Measurements from ENCODE around the gene PCNT. TPM values are rescaled to one million over a fixed set of nuclear protein-coding genes. Genes with fewer than 3 reads are reported as not detected.

PCNT gene
- total and polyA plus RNA-seq, 10 of the 15 experiments (the other 5 are each of a cell fraction or from before 2014, with no cell fraction given) = 2.9 to 39.6 (median 20.5) TPM

DNA sequence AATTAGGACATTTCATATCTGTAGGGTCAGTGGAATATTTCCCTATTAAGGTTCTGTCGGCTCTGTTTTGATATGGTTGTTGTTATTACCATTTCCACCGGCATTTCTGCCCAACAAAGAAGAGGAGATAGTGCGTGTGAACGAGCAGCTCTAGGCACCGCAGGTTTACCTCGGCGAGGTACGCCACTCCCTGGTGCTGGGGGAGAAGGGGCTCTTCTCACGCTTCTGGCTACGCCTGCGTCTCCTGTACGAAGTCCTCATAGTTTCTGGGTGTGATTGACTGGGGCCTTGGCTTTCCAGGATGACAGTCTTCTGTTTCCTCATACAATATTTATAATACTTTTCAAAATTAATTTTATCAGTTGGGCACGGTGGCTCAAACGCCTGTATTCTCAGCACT lies 80.3 kb downstream of the PCNT start:
- SMC1A ChIA-PET (ENCODE audit: uncharacterized antibody, unreplicated experiment) = no interaction called here
- CTCF ChIA-PET = no interaction called here
- in situ Hi-C loops (cut with MboI) = no loop called here
- no peak for FAIRE-seq
- H3K4me1 ChIP-seq (ENCODE audit: control insufficient read depth, insufficient read depth, low read length) = no peaks in the 10 kb centered on the region
- WGBS (ENCODE audit: insufficient coverage, insufficient replicate concordance, low lambda C conversion rate, missing lambda C conversion rate) = over 99% methylated on average over 14 of the region's 14 CpGs
- H3K9ac ChIP-seq (ENCODE audit: control insufficient read depth, insufficient read depth, low read length) = no peak overlapping the region
- DNase-seq (ENCODE audit: low read depth, low spot score) = no peak
- no peaks in the 10 kb centered on the region for H3K27me3 ChIP-seq (replicated peaks in 1 of 2; ENCODE audit: control insufficient read depth in 2 of 2, insufficient read depth in 2 of 2, low read length in 1 of 2)
- no peak overlapping the region for H3K4me2 ChIP-seq (ENCODE audit: control insufficient read depth, insufficient read depth)
- BruUV-seq (replicated peaks) = no TSS peak
- no peak for TF ChIP-seq HDAC2 (IDR thresholded peaks at IDR 0.05)
- TF ChIP-seq BHLHE40 (IDR thresholded peaks at IDR 0.05; ENCODE audit: borderline replicate concordance in 1 of 2, low read depth in 2 of 2, low read length in 1 of 2) = no peak
- no peak for TF ChIP-seq TCF3 (IDR thresholded peaks at IDR 0.05; ENCODE audit: borderline replicate concordance, insufficient read depth, low read depth, low read length)
- no peak for TF ChIP-seq ZNF384 (IDR thresholded peaks at IDR 0.05; ENCODE audit: borderline replicate concordance, low read depth, low read length)
- no peak for TF ChIP-seq RB1 (IDR thresholded peaks at IDR 0.05; ENCODE audit: borderline replicate concordance)
- TF ChIP-seq SMAD1 (IDR thresholded peaks at IDR 0.05; ENCODE audit: low read depth, partially characterized antibody) = no peak
- no peaks in the 10 kb centered on the region; the same call in 2 of the 3 replicates for H3K9me3 ChIP-seq (replicated peaks; ENCODE audit: control insufficient read depth, insufficient read depth, low read length)
- POLR2A ChIA-PET = no interaction called here
- intact Hi-C loops (cut with micrococcal nuclease; ENCODE audit: unreplicated experiment) = no loop called here
- no peak for ATAC-seq
- H3K36me3 ChIP-seq (ENCODE audit: control insufficient read depth in 2 of 2, insufficient read depth in 2 of 2, low read length in 1 of 2) = peaks cover 11 to 22% of the 10 kb centered on the region in 2 experiments; a peak in 3 of 4 replicates
- H4K20me1 ChIP-seq (ENCODE audit: control insufficient read depth, insufficient read depth) = no peaks in the 10 kb centered on the region
- H2AFZ ChIP-seq (ENCODE audit: control insufficient read depth, low read depth, low read length) = no peak overlapping the region
- H3K79me2 ChIP-seq (ENCODE audit: control insufficient read depth, insufficient read depth, low read length) = no peaks in the 10 kb centered on the region
- RAD21 ChIA-PET (ENCODE audit: unreplicated experiment) = no interaction called here
- no peak overlapping the region for H3K4me3 ChIP-seq
- no peak overlapping the region for H3K27ac ChIP-seq (ENCODE audit: control insufficient read depth, insufficient read depth)

DNA sequence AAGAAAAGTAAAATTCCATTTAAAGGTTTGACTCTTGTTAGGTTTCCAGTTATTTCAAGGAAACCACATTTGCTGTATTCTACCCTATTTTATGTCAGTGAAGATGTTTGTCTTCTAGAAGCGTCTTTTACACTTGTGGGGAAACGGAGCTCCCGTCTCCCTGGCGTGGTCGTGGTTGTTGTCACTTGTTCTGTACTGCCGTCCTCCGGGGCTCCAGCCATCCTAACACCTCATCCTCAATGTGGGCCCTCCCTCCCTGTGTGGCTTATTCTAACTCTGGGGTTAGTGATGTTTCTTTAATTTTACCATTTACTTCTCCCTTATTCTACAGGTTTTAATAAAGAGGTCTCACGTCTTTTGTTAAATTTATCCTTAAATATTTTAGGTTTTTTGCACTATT lies 82.0 kb downstream of the PCNT start:
- no peaks in the 10 kb centered on the region for H3K4me1 ChIP-seq (ENCODE audit: control insufficient read depth, insufficient read depth, low read length)
- ChIA-PET SMC1A (ENCODE audit: uncharacterized antibody, unreplicated experiment) (no interaction called here), RAD21 (ENCODE audit: unreplicated experiment) (no interaction called here), POLR2A (no interaction called here), CTCF (no interaction called here)
- no peaks in the 10 kb centered on the region for H4K20me1 ChIP-seq (ENCODE audit: control insufficient read depth, insufficient read depth)
- H3K27me3 ChIP-seq (replicated peaks in 1 of 2; ENCODE audit: control insufficient read depth in 2 of 2, insufficient read depth in 2 of 2, low read length in 1 of 2) = no peaks in the 10 kb centered on the region
- H3K27ac ChIP-seq (ENCODE audit: control insufficient read depth, insufficient read depth) = no peak overlapping the region
- no peak for ATAC-seq
- H3K9me3 ChIP-seq (replicated peaks; ENCODE audit: control insufficient read depth, insufficient read depth, low read length) = no peaks in the 10 kb centered on the region; the same call in 2 of the 3 replicates
- FAIRE-seq = no peak
- H3K4me2 ChIP-seq (ENCODE audit: control insufficient read depth, insufficient read depth) = no peak overlapping the region
- TF ChIP-seq, protein P1, sequence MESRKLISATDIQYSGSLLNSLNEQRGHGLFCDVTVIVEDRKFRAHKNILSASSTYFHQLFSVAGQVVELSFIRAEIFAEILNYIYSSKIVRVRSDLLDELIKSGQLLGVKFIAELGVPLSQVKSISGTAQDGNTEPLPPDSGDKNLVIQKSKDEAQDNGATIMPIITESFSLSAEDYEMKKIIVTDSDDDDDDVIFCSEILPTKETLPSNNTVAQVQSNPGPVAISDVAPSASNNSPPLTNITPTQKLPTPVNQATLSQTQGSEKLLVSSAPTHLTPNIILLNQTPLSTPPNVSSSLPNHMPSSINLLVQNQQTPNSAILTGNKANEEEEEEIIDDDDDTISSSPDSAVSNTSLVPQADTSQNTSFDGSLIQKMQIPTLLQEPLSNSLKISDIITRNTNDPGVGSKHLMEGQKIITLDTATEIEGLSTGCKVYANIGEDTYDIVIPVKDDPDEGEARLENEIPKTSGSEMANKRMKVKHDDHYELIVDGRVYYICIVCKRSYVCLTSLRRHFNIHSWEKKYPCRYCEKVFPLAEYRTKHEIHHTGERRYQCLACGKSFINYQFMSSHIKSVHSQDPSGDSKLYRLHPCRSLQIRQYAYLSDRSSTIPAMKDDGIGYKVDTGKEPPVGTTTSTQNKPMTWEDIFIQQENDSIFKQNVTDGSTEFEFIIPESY (IDR thresholded peaks at IDR 0.05) = no peak
- TF ChIP-seq STAT3 (IDR thresholded peaks at IDR 0.05; ENCODE audit: low read depth, low read length) = no peak
- TF ChIP-seq ESRRA (IDR thresholded peaks at IDR 0.05; ENCODE audit: low read length) = no peak
- no peak for TF ChIP-seq RFX5 (IDR thresholded peaks at IDR 0.05; ENCODE audit: low read depth, low read length)
- TF ChIP-seq RAD51 (IDR thresholded peaks at IDR 0.05) = no peak
- TF ChIP-seq, protein P2, sequence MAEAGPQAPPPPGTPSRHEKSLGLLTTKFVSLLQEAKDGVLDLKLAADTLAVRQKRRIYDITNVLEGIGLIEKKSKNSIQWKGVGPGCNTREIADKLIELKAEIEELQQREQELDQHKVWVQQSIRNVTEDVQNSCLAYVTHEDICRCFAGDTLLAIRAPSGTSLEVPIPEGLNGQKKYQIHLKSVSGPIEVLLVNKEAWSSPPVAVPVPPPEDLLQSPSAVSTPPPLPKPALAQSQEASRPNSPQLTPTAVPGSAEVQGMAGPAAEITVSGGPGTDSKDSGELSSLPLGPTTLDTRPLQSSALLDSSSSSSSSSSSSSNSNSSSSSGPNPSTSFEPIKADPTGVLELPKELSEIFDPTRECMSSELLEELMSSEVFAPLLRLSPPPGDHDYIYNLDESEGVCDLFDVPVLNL (IDR thresholded peaks at IDR 0.05; ENCODE audit: low read depth, low read length) = no peak
- DNase-seq (ENCODE audit: low read depth, low spot score) = no peak
- intact Hi-C loops (cut with micrococcal nuclease; ENCODE audit: unreplicated experiment) (no loop called here), in situ Hi-C loops (cut with MboI) (no loop called here)
- no TSS peak for BruUV-seq (replicated peaks)
- 90% methylated on average over 8 of the region's 8 CpGs for WGBS (ENCODE audit: insufficient coverage, insufficient replicate concordance, low lambda C conversion rate, missing lambda C conversion rate)
- H3K4me3 ChIP-seq = no peak overlapping the region
- no peak overlapping the region for H3K9ac ChIP-seq (ENCODE audit: control insufficient read depth, insufficient read depth, low read length)
- H3K79me2 ChIP-seq (ENCODE audit: control insufficient read depth, insufficient read depth, low read length) = no peaks in the 10 kb centered on the region
- peaks cover 7 to 24% of the 10 kb centered on the region in 2 experiments for H3K36me3 ChIP-seq (ENCODE audit: control insufficient read depth in 2 of 2, insufficient read depth in 2 of 2, low read length in 1 of 2)
- H2AFZ ChIP-seq (ENCODE audit: control insufficient read depth, low read depth, low read length) = no peak overlapping the region
